Heart right ventricle (tissue), 16 donors: ENCODE results near the gene LSAMP. TPM values are rescaled to one million over a fixed set of nuclear protein-coding genes. Genes with fewer than 3 reads are reported as not detected.

Experiments
- ATAC-seq, 8 donors: fragments of 200-7000 bp; cut with Tn5 transposase; one replicate each; pipeline ENCODE4 v1.9.1; 2020; ENCODE audit warnings: mild to moderate bottlenecking in 8 of 8, moderate library complexity in 8 of 8, moderate number of reproducible peaks in 1 of 8
- DNase-seq, 2 donors: peaks; one replicate each; pipeline ENCODE4 v3.0.0-alpha.2; 2020
- H3K27ac ChIP-seq, 10 donors: fragments of 200-600 bp; sonication (generic) in 2 of 10; one replicate each; pipeline versions ENCODE4 v1.5.0 to v1.8.0; 2020 to 2022; ENCODE audit warnings: mild to moderate bottlenecking in 3 of 10
- H3K27me3 ChIP-seq, 7 donors: fragments of 200-600 bp; one replicate each; pipeline ENCODE4 v1.8.0; 2021 to 2022; ENCODE audit warnings: mild to moderate bottlenecking in 2 of 7
- H3K36me3 ChIP-seq, 9 donors: fragments of 200-600 bp; sonication (generic) in 1 of 9; one replicate each; pipeline versions ENCODE4 v1.5.0 to v1.8.0; 2020 to 2022; ENCODE audit warnings: mild to moderate bottlenecking in 2 of 9
- H3K4me1 ChIP-seq, 9 donors: fragments of 200-600 bp; sonication (generic) in 1 of 9; one replicate each; pipeline versions ENCODE4 v1.5.0 to v1.8.0; 2020 to 2022; ENCODE audit warnings: mild to moderate bottlenecking in 4 of 9
- H3K4me3 ChIP-seq, 10 donors: fragments of 200-600 bp; sonication (generic) in 2 of 10; one replicate each; pipeline versions ENCODE4 v1.5.0 to v1.8.0; 2020 to 2022; ENCODE audit warnings: mild to moderate bottlenecking in 7 of 10, moderate library complexity in 2 of 10
- H3K9me3 ChIP-seq, 11 donors: fragments of 200-600 bp in 10 of 11; sonication (generic) in 2 of 11; one replicate each; pipeline versions ENCODE4 v1.5.0 to v1.8.0; 2013 to 2022; ENCODE audit warnings: mild to moderate bottlenecking in 2 of 11, control low read depth in 1 of 11, moderate library complexity in 1 of 11
- CTCF ChIP-seq, 9 donors: fragments of 200-600 bp; sonication (generic) in 2 of 9; IDR thresholded peaks; one replicate each; pipeline versions ENCODE4 v1.5.0 to v1.8.0; 2021 to 2022; ENCODE audit warnings: antibody characterized with exemption in 9 of 9, mild to moderate bottlenecking in 5 of 9, moderate library complexity in 1 of 9
- WGBS, 2 donors: extraction: QIAGEN DNeasy Blood & Tissue Kit; methylation state at CpG; one replicate each; pipeline ENCODE4 v1.1.7; 2013; ENCODE audit warnings: inconsistent platforms in 1 of 2; 5-methylcytosine and 5-hydroxymethylcytosine counted together
- intact Hi-C, 10 donors: fragments of 100-400 bp; cut with DNase I; formaldehyde crosslinking; loops; one replicate each; pipeline versions ENCODE4 v1.11.1 to v1.14.2; 2022
- polyA plus RNA-seq, 2 donors: library from polyadenylated mRNA; stranded (reverse); fragments of 200-250 nt; gene quantifications; one replicate each; pipeline ENCODE4 v1.2.3, GENCODE V29; 2013
- total RNA-seq, 10 donors: library from RNA; stranded (reverse); fragmentation: NEBNext Ultra II Directional in 3 of 10; extraction: Animal tissue kit (Norgen Biotek cat#: 25700) in 3 of 10; gene quantifications; one replicate each; pipeline versions ENCODE4 v1.2.1 to v1.2.4, GENCODE V29; 2021 to 2023
- donor health status: Arrhythmogenic right ventricular cardiomyopathy.
- donor health status: ischemic (EF 13 %, LVEDD 7.1; RV severe dilation, severe dysfunction).
- donor health status: healthy with polysubstance abuse.
- donor health status: DM: no; HTN: yes; CAD: no.
- donor health status: DM: no; HTN: no; CAD: no.
- donor health status: ischemic (EF 25% LVEDD 6.9; RV normal size, moderate dysfunction).
- donor health status: ischemic (EF 25% LVEDD 5.7; RV mildly dilated, moderate dysfunction).
- donor health status: healthy.
- donor health status: DM: yes; HTN: yes; CAD: no.
- donor health status: Ischemic cardiomyopathy.
- donor health status: ischemic (EF 35%, LVEDD 5.7; RV mildly dilated, moderate dysfunction).
- donor health status: nonischemic (EF 11% LVEDD 7.7; RV severe dilation, severe dysfunction).
- donor health status: DM: yes; HTN: yes; CAD: no.
- donor health status: PGD.
- donor health status: ischemic (EF 29% LVEDD 5.4; RV normal size, mild dysfunction).
- donor health status: nonischemic (EF 23%, LVEDD 6.1; RV moderate dilation, normal function).

Gene LSAMP
- total and polyA plus RNA-seq, 12 donors: 0.51 to 9.0 (median 5.4) TPM

GRCh38 chr3:116302087-116302747 lies 143.1 kb downstream of the LSAMP start:
- no peaks in the 10 kb centered on the region for H3K27me3 ChIP-seq
- 49 to 55% methylated on average over 4 of the region's 4 CpGs for WGBS, 2 donors
- no peaks in the 10 kb centered on the region for H3K9me3 ChIP-seq
- no peak overlapping the region for H3K4me3 ChIP-seq
- intact Hi-C loops: no loop called here
- no peaks in the 10 kb centered on the region for H3K4me1 ChIP-seq
- H3K27ac ChIP-seq: no peak overlapping the region
- H3K36me3 ChIP-seq: no peaks in the 10 kb centered on the region
- DNase-seq (no peak), ATAC-seq (no peak)
- no peak for TF ChIP-seq CTCF (IDR thresholded peaks at IDR 0.05)

- H3K4me1 ChIP-seq: no peaks in the 10 kb centered on the region
- no peak overlapping the region for H3K4me3 ChIP-seq
- no peak for DNase-seq
- ATAC-seq: no peak
- no peak for TF ChIP-seq CTCF (IDR thresholded peaks at IDR 0.05)
- WGBS, 2 donors: 85 to 88% methylated on average over 1 of the region's 1 CpG
- H3K27me3 ChIP-seq: no peaks in the 10 kb centered on the region
- no peaks in the 10 kb centered on the region for H3K36me3 ChIP-seq
- intact Hi-C loops: no loop called here
- H3K27ac ChIP-seq: no peak overlapping the region
- no peaks in the 10 kb centered on the region for H3K9me3 ChIP-seq
These were observed 143.9 kb downstream of the LSAMP start for GRCh38 chr3:116301422-116301821.

- intact Hi-C loops: no loop called here
- Histone ChIP-seq H3K27ac (no peak overlapping the region), H3K4me1 (no peaks in the 10 kb centered on the region), H3K4me3 (no peak overlapping the region), H3K27me3 (no peaks in the 10 kb centered on the region), H3K36me3 (no peaks in the 10 kb centered on the region), H3K9me3 (no peaks in the 10 kb centered on the region)
- 87 to 90% methylated on average over 5 of the region's 5 CpGs for WGBS, 2 donors
- TF ChIP-seq CTCF (IDR thresholded peaks at IDR 0.05): no peak
- DNase-seq: no peak
- ATAC-seq: no peak
These were observed 145.1 kb downstream of the LSAMP start for GRCh38 chr3:116300226-116300625.

- Histone ChIP-seq H3K4me3 (no peak overlapping the region), H3K9me3 (no peaks in the 10 kb centered on the region), H3K36me3 (no peaks in the 10 kb centered on the region), H3K27me3 (no peaks in the 10 kb centered on the region), H3K27ac (no peak overlapping the region), H3K4me1 (no peaks in the 10 kb centered on the region)
- DNase-seq (no peak), ATAC-seq (no peak)
- intact Hi-C loops: no loop called here
- 75 to 81% methylated on average over 3 of the region's 3 CpGs for WGBS, 2 donors
- no peak for TF ChIP-seq CTCF (IDR thresholded peaks at IDR 0.05)
These were observed 145.6 kb downstream of the LSAMP start for GRCh38 chr3:116299646-116300081.
